ENCODE measurements around the gene ABCC8.

DNA sequence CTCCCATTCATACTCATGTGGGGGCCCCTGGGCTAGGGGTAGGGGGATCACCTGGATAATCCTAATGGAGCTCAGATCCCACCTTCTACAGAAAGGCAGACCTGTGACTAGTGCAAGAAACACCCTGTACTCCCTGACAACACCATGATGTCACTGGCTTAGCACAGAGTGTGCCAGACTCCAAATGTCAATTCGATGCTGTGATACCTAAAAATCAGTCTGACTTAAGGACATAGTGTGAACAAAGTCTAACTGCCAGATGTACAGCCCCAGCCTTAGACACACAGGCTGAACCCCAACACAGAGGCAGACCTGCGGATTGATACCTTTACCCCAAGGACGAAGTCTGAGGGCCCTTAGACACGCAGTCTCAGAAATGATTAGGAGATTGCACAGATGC is 8.5 kb downstream of the ABCC8 start:
- TF ChIP-seq, protein P1, sequence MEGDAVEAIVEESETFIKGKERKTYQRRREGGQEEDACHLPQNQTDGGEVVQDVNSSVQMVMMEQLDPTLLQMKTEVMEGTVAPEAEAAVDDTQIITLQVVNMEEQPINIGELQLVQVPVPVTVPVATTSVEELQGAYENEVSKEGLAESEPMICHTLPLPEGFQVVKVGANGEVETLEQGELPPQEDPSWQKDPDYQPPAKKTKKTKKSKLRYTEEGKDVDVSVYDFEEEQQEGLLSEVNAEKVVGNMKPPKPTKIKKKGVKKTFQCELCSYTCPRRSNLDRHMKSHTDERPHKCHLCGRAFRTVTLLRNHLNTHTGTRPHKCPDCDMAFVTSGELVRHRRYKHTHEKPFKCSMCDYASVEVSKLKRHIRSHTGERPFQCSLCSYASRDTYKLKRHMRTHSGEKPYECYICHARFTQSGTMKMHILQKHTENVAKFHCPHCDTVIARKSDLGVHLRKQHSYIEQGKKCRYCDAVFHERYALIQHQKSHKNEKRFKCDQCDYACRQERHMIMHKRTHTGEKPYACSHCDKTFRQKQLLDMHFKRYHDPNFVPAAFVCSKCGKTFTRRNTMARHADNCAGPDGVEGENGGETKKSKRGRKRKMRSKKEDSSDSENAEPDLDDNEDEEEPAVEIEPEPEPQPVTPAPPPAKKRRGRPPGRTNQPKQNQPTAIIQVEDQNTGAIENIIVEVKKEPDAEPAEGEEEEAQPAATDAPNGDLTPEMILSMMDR (IDR thresholded peaks at IDR 0.05) = no peak
- TF ChIP-seq, protein P2, sequence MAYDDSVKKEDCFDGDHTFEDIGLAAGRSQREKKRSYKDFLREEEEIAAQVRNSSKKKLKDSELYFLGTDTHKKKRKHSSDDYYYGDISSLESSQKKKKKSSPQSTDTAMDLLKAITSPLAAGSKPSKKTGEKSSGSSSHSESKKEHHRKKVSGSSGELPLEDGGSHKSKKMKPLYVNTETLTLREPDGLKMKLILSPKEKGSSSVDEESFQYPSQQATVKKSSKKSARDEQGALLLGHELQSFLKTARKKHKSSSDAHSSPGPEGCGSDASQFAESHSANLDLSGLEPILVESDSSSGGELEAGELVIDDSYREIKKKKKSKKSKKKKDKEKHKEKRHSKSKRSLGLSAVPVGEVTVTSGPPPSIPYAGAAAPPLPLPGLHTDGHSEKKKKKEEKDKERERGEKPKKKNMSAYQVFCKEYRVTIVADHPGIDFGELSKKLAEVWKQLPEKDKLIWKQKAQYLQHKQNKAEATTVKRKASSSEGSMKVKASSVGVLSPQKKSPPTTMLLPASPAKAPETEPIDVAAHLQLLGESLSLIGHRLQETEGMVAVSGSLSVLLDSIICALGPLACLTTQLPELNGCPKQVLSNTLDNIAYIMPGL (CRISPR knock-in tag; IDR thresholded peaks at IDR 0.05; ENCODE audit: borderline replicate concordance) = no peak
- TF ChIP-seq NFE2L2 (conservative IDR thresholded peaks at IDR 0.05; ENCODE audit: low read length) = no peak
- TF ChIP-seq HDAC2 (IDR thresholded peaks at IDR 0.05) = no peak
- no peak for TF ChIP-seq EP300 (IDR thresholded peaks at IDR 0.05)
- TF ChIP-seq MAZ (IDR thresholded peaks at IDR 0.05; ENCODE audit: borderline replicate concordance, low read depth, low read length) = no peak

Measured in A549 (cell line).